Dedifferentiated amniotic fluid mesenchymal stem cell (primary cell): ENCODE data around the gene CNGA1.
"Not testable (repeated sequence)": the region's sequence is repeated elsewhere in the genome, so short reads cannot be mapped to it uniquely, and the experiment has no call there.

Source experiments
- DNase-seq: peaks from one replicate; pipeline ENCODE4 v3.0.0-alpha.2; 2016; ENCODE audit errors: extremely low spot score

CNGA1 gene

GRCh38 chr4:48030470-48030869 is 14.0 kb upstream of the CNGA1 start:
- no peak for DNase-seq

DNA sequence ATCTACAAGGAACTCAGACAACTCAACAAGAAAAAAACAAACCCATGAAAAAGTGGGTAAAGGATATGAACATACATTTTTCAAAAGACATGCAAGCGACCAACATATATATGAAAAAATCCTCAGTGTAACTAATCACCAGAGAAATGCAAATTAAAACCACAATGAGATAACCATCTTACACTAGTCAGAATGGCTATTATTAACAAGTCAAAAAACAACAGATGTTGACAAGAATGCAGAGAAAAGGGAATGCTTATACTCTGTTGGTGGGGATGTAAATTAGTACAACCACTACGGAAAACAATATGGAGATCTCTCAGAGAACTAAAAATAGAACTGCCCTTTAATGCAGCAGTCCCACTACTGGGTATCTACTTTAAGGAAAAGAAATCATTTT is 12.2 kb upstream of the CNGA1 start:
- no peak for DNase-seq

- no peak for DNase-seq
These were observed 11.2 kb upstream of the CNGA1 start for GRCh38 chr4:48027653-48028052.

- DNase-seq = peak; percentile 55
These were observed 8.5 kb upstream of the CNGA1 start for GRCh38 chr4:48025005-48025404.

DNA sequence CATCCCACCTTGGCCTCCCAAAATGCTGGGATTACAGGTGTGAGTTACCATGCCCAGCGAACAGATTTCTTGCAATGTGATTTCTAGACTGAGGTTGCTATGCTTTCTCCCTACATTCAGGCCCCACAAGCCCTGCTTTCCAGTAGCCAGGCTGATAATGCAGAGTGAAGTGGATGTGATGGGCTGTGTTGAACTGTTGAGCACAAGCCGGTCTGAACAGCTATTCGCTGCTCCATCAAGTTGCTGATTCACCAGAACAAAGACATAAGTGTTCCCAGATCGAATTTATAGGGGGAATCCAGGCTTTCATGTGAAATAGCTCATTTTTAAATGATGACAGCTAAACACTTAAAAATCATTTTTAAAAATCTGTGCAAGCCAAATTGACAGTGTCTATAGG is 8.0 kb upstream of the CNGA1 start:
- DNase-seq = no peak

DNA sequence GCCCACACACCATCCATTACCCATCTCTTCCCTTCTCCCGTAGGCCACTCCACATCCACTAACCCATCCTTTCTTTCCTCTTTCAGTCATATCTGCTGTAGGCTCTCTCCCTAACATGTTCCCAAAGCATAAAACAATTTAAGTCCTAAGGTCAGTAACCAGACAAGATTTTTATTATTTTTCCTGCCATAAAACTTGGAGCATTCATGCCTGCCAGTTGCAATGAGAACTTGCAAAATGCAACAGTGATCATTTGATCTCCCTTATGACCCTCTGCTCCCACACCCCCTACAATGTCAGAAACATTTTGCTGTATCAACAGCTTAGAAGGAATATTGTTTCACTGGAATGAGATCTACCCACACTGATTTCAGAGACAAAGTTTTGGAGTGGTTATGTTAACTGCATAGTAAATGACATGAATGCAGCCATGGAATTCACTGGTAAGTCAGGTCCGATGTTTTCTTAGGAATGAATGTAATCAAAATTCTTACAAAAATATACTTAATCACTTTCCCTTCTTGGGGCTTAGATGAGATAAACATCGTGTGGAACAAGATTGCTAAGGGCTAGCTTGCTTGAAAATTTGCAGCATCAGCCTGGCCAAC is 5.8 kb upstream of the CNGA1 start:
- DNase-seq = peak; percentile 58

DNA sequence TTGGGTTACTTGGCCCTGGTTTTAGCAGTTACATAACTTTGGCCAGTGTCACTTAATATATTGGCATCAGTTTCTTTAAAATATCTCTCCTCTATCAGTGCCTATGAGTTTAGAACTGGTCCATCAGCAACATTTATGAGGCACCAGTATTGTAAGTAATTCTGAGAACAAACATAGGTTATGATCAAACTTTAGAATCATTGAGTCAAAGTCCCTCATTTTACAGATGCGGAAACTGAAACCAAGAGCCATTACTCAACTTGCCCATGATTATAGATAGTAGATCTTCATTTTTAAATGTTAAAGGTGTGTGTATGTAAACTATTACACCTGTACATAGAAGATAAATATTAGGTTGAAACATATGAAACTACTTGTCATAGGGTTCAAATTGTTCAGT is 4.6 kb upstream of the CNGA1 start:
- no peak for DNase-seq

- DNase-seq = no peak
These were observed 1.6 kb upstream of the CNGA1 start for GRCh38 chr4:48018112-48018511.

DNA sequence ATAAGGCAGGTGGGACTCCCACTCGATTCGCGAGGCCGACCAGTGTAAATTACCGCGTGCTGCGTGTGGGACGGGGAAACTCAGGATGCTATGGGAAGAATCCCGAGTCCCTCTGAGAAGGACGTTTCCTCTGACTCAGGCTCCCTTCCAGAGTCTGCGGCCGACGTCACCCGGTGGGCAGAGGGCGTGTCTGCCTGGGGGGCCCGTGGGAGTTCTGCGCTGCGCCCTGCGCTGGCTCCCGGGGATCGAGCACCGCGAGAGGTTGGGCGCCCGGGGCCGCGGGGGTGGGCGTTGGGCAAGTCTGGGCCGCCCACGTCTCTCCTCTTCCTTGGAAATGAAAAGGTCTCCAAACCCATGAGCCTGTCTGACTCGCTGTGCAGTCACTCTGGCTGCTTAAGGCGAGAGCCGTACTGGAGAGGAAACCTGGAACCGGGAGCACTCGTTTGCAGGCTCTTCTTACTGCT is 659 bp upstream of the CNGA1 start:
- peak; percentile 29 for DNase-seq

GRCh38 chr4:48015678-48016077 is 803 bp downstream of the CNGA1 start:
- no peak for DNase-seq

- no peak for DNase-seq
These were observed 1.3 kb downstream of the CNGA1 start for GRCh38 chr4:48015216-48015615.

DNA sequence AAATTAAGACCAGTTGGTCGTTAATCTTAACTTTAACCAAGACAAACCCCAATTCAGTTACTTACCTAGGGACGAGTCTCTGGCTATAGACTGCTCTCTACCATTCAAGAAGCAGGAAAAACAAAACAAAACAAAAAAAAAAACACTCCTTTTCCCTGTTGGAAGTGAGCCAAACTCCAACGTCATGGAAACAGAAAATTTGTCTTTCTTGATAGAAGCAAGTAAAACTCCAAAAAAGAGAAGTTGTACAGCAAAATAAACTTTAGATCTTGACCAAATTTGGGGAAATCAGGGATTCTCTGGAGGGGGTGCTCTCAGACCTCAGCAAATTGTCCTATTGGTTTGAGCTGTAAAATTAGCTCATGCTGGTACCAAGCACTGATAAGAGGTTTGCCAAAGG is 3.7 kb downstream of the CNGA1 start:
- DNase-seq = no peak

DNA sequence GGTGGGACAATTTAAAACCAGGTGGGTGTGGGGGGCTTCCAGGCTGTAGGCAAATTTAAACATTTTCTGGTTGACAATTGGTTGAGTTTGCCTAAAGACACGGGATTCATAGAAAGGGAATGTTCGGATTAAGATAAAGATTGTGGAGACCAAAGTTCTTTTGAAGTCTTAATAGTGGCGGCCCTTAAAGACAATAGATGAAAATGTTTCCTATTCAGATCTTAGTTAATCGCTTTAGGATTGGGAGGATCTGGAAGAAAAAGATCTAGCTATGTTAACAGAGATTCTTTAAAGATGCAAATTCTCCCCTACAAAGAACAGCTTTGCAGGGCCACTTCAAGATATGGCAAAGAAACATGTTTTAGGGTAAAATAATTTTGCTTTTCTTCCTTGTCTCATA is 4.8 kb downstream of the CNGA1 start:
- no peak for DNase-seq

DNA sequence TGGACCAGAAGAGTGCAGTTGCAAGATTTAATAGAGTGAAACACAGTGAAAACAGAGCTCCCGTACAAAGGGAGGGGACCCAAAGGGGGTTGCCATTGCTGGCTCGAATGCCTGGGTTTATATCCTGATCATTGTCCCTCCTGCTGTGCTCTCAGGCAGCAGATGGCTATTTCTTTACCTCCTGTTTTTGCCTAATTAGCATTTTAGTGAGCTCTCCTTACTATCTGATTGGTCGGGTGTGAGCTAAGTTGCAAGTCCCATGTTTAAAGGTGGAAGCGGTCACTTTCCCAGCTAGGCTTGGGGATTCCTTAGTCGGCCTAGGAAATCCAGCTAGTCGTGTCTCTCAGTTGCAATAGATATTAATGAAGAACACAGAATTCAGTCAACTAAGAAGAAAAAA is 5.6 kb downstream of the CNGA1 start:
- DNase-seq = not testable (repeated sequence)

- no peak for DNase-seq
These were observed 8.4 kb downstream of the CNGA1 start for GRCh38 chr4:48008021-48008596.

DNA sequence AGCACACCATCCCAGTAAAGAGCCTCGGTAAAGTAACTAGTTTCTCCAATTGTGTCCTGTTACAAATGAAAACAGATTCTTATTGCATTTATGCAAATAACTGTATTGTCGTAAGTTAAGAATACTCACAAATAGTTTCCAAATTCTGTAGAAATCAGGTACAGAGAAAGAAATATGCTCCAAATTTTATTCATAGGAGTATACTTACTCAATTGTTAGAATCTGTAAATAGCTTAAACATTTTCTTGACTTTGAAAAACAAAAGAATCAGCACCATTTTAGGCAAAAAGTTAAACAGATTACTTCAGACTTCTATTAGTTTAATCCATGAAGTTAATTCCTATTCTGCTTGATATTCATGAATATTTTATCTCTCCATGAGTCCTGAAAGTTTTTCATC is 10.7 kb downstream of the CNGA1 start:
- no peak for DNase-seq

GRCh38 chr4:48003568-48003967 is 12.9 kb downstream of the CNGA1 start:
- DNase-seq = not testable (repeated sequence)

- DNase-seq = no peak
These were observed 14.2 kb downstream of the CNGA1 start for GRCh38 chr4:48002267-48002666.

DNA sequence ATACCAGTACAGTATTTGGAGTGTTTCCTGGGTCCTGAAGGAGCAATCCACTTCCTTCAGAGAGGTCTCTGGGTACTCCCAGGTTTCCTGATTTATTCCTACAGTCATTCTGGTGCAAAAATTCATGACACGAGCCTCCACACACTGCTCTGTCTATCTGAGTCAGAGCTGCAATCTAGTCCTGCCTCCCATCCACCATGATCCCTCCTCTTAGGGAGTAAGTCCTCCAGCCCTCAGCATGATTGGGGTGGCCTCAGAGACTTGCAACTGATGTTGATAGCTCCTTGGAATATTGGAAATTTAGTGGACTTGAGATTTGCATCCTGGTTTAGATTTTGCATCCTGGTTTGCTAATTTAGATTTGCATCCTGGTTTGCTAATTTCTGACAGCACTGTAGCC is 20.5 kb downstream of the CNGA1 start:
- no peak for DNase-seq

GRCh38 chr4:47992475-47992874 is 24.0 kb downstream of the CNGA1 start:
- DNase-seq = not testable (repeated sequence)

GRCh38 chr4:47990145-47990544 is 26.3 kb downstream of the CNGA1 start:
- no peak for DNase-seq

GRCh38 chr4:47974566-47974965 is 41.9 kb downstream of the CNGA1 start:
- DNase-seq = no peak

- DNase-seq = no peak
These were observed 43.8 kb downstream of the CNGA1 start for GRCh38 chr4:47972721-47973120.

DNA sequence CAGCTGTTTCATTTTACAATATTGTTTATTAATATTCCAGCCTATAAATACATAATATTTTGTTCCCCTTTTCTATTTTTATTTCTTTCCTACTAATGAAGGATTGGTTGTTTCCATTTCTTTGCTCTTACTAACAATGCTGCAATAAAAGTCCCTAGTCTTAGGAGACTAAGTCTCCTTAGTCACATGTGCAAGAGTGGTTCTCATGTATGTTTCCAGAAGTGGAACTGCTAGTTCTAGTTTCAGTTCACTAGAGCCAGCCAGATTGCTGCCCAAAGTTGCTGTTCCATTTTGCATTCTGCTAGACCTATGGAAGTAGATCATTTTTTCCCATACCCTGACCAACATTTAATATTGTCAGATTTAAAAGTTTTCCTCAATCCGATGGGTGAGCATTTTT is 44.3 kb downstream of the CNGA1 start:
- no peak for DNase-seq
